KOPT-K1 (cell line): ENCODE results near the gene JPT2.

Source experiments
- H3K27ac ChIP-seq: fragments of 200-600 bp; sonication (generic); 2 replicates; pipeline ENCODE4 v1.5.1; 2016; ENCODE audit warnings: antibody characterized with exemption, mild to moderate bottlenecking, low read depth, low read length; ENCODE audit not compliant: poor library complexity, severe bottlenecking
- H3K36me3 ChIP-seq: fragments of 200-600 bp; sonication (generic); 2 replicates; pipeline ENCODE4 v1.5.1; 2017; ENCODE audit warnings: antibody characterized with exemption, mild to moderate bottlenecking, low read length, moderate library complexity; ENCODE audit not compliant: insufficient read depth
- H3K9me3 ChIP-seq: fragments of 200-600 bp; sonication (generic); 2 replicates; pipeline ENCODE4 v1.5.1; 2017; ENCODE audit warnings: antibody characterized with exemption, low read length, mild to moderate bottlenecking; ENCODE audit not compliant: insufficient read depth, poor library complexity, severe bottlenecking

The JPT2 gene, protein sequence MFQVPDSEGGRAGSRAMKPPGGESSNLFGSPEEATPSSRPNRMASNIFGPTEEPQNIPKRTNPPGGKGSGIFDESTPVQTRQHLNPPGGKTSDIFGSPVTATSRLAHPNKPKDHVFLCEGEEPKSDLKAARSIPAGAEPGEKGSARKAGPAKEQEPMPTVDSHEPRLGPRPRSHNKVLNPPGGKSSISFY

DNA sequence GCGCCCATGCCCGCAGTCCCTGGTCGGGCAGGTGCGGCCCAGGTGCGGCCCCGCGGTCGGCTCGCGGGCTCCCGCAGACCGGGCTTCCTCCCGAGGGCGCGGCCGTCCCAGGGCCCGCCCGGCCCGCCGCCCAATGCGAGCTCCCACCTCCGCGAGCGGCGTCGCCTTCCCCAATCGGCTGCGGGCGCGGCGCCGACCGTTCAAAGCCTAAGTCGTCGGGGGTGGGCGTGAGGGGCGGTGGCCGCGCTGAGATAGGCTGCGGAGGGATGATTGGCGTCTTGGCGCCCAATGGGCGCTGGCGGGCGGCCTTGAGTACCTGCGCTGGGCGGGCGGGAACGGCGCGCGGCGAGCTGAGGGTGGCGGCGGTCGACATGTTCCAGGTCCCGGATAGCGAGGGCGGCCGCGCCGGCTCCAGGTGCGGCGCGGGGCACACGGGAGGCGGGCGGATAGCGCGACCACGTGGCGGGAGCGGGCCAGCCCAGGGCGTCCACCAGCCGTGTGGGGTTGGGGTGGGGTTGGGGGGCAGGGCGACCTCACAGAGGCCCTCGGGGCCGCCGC, at the start of gene JPT2:
Gene JPT2, plus strand, starts transcription at position 338 of the 558 bp plus-strand sequence. Its CDS starts 34 bp downstream, at position 372.
- peak within 1 kb of the TSS; percentile 73 for H3K27ac ChIP-seq
- no peaks in the 10 kb centered on the region for H3K9me3 ChIP-seq
- peaks cover 63% of the 10 kb centered on the region for H3K36me3 ChIP-seq

DNA sequence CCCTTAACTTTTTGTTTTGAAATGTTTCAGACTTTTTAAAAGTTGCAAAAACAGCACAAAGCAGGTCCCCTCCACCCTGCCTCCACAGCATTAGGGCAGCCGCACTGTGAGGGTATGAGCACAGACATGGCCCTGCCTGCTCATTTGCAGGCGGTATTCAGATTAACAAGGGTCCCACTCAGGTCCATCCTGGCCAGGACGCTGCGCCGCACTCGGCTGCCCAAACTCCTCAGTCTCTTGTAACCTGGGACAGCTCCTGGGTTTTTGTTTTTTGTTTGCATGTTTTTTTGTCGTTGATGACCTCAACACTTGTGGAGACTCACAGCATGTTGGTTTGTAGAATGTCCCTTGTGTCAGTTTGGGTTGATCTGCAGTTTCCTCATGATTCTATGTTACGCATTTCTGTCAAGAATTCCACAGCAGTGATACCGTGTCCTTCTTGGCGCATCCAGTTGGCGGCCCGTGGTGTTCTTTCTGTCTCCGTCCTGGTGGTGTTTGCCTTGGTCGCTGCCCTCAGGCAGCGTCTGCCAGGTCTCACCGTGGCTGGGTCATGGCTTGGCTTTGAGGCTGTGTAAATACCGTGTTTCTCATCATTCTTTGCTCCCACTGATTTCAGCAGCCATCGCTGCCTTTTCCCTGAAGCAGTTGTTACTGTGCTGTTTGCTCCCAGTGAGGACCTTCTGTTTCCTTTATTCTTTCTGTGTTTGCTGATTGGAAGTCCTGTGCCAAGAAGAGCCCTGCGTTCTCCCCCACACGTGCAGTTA, 47.4 kb upstream of the JPT2 start:
- Histone ChIP-seq H3K9me3 (no peaks in the 10 kb centered on the region), H3K27ac (no peak overlapping the region), H3K36me3 (peaks cover 99% of the 10 kb centered on the region)

DNA sequence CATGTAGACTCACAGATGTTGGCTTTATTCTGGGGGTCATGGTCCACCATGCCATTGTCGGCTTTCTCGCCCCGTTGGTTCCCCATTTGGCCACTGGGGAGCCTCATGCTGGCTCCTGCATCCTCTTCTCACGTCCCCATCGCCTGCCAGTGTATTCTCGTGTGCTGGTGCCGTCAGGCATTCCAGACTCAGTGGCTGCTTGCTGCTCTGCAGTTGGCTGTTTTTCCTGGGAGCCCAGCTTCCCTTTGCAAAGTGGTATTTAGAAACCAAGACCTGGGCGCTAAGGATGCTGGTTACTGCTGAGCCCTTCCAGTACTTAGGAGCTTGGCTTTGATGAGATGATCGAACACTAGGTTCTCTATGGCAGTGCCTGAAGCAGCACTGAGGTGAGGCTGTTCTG, 46.8 kb upstream of the JPT2 start:
- Histone ChIP-seq H3K9me3 (no peaks in the 10 kb centered on the region), H3K27ac (no peak overlapping the region), H3K36me3 (peaks cover 95% of the 10 kb centered on the region)

DNA sequence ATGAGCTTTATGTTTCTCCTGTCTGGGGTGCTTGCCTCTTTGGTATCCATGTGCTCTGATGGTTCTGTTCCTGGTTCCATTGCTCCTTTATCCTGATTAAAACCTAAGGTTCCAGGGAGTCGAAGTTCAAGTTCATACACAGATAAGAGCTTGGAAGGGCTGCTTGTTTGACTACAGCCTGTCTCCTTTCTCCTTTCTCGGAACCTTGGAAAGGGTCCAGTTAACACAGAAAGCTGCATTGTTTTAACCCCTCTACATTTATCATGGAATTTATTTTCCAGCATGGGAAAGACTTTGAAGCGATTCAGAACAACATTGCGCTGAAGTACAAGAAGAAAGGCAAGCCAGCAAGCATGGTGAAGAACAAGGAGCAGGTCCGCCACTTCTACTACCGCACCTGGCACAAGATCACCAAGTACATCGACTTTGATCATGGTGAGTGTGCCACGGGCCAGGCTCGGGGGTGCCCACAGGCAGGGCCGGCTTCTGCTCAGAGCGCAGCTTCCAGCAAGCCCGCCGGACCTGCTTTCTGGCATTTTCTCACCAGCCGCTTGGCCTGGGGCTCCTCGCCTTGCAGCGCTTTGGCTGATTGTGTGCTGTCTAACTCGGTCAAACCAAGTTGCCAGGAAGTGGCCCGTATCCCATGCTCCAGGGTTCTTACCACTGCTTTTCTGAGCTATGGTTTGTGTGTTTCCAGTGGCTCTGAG, 46.0 kb upstream of the JPT2 start:
- Histone ChIP-seq H3K36me3 (peaks cover 88% of the 10 kb centered on the region), H3K27ac (no peak overlapping the region), H3K9me3 (no peaks in the 10 kb centered on the region)

DNA sequence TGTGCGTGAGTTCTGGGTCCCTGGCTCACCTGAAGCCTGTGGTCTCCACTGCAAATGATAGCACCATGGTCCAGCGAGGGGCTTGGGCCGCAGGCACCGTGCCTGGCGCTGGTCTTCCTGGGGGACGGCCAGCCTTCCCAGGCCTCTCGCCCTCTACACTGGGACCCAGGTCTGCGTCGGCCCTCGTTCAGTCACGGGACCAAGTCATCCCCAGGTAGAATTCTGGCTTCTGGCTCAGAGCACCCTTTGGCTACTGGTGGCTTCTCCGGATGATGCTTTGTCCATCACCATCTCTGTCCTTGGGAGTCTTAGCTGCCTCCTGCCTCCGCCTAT, 45.5 kb upstream of the JPT2 start:
- H3K27ac ChIP-seq: no peak overlapping the region
- H3K9me3 ChIP-seq: no peaks in the 10 kb centered on the region
- H3K36me3 ChIP-seq: peaks cover 88% of the 10 kb centered on the region

DNA sequence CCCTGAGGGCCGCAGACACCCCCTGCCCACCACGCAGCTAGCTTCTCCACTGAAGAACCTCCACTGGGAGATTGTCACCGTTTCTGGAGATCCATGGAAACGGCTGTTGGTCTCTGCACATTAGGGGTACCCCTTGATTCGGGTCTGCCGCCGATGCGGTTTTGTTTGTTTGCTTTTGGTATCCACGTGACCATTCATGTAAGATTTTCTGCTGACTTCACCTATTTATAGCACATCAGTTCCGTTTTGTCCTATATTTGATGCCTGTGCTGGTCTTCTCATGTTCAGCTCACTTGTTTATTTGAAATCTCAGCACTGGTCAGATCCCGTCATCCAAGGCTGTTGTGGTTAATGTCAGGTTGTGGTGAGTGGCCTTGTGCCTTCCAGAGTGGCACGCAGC, 44.8 kb upstream of the JPT2 start:
- Histone ChIP-seq H3K36me3 (peaks cover 88% of the 10 kb centered on the region), H3K9me3 (no peaks in the 10 kb centered on the region), H3K27ac (no peak overlapping the region)

DNA sequence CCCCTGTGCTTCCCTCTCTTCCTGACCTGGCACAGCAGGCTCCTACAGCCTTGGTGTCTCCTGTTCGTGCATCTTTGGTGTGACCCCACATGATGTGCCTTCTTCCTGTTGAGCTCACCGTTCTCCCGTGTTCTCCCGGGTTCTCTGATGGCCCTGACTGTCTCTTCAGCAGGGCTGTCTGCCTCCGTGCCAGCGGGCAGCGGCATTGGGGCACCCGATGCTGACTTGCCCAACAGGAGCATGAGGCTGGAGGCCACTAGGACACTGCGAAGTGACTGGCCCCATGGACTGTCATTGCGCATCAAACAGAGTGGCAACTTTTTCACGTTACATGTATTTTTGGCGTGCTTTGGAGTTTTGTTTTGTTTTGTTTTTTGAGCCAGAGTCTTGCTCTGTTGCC, 43.5 kb upstream of the JPT2 start:
- H3K9me3 ChIP-seq: no peaks in the 10 kb centered on the region
- H3K27ac ChIP-seq: no peak overlapping the region
- peaks cover 89% of the 10 kb centered on the region for H3K36me3 ChIP-seq

DNA sequence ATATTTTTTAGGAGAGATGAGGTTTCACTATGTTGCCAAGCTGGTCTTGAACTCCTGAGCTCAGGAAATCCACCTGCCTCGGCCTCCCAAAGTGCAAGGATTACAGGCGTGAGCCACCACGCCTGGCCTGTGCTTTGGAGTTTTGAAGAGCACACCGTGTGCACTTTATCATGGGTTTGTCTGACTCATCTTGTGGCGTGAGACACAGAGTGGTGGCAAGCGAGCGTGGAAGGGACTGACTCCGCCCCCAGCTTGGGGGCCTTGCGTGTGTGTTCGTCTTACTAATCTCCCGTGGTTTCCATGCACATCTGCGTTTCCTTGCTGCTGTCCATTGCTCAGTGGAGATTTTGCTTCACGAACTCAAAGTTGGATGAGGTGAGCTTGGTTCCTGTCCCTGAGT, 43.0 kb upstream of the JPT2 start:
- peaks cover 89% of the 10 kb centered on the region for H3K36me3 ChIP-seq
- H3K9me3 ChIP-seq: no peaks in the 10 kb centered on the region
- no peak overlapping the region for H3K27ac ChIP-seq

DNA sequence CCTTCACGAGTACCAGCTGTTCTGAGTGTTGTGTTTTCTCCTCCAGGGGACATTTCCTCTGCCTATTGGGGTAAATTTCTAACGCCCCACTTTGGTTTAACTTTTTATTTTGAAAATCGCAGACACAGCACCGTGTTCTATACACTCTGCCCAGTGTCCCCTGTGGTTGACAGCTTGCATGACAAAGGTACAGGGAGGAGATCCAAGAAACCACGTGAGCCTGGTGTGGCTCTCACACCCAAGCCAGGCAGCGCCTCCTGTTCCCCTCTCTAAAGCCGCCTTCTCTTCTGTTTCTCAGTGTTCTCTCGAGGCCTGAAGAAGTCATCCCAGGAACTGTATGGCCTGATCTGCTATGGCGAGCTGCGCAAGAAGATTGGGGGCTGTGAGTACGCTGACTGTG, 40.6 kb upstream of the JPT2 start:
- peaks cover 89% of the 10 kb centered on the region for H3K36me3 ChIP-seq
- H3K27ac ChIP-seq: no peak overlapping the region
- no peaks in the 10 kb centered on the region for H3K9me3 ChIP-seq

DNA sequence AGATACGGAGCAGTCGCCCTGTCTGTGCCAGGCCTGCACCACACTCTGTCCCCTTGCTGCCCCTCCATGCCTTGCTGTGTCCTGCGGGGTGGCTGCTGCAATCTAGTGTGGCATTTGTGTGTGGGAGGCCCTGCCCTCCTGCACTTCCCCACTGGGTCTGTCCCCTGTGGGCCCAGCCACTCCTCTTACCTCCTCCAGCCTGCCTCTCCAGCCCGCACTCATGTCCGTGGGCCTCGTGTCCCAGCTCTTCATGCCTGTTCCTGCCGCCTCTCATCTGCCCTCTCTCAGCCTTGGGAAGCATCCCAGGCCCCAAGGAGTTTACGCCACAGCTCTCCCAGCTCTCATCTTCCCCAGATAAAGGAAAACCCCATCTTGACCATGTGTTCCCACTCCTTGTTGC, 39.3 kb upstream of the JPT2 start:
- peaks cover 89% of the 10 kb centered on the region for H3K36me3 ChIP-seq

DNA sequence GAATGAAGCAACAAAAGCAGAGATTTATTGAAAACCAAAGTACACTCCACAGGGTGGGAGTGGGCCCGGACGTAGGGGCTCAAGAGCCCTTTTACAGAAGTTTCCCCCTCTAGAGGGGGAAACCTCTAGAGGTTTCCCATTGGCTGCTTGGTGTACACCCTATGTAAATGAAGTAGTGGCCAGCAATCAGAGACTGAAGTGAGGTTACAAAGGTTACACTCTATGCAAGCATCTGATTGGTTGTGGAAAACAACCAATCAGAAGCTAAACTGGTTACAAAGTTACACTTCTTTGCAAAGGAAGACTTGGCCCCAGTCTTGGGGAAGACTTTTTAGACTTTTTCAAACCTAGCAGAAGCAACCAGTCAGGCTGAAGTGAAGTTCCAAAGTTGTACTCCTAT, 38.8 kb upstream of the JPT2 start:
- H3K36me3 ChIP-seq: peaks cover 89% of the 10 kb centered on the region

More for the DNA sequence above, 39.3 kb upstream of the JPT2 start:
- Histone ChIP-seq H3K9me3 (no peaks in the 10 kb centered on the region), H3K27ac (no peak overlapping the region)

DNA sequence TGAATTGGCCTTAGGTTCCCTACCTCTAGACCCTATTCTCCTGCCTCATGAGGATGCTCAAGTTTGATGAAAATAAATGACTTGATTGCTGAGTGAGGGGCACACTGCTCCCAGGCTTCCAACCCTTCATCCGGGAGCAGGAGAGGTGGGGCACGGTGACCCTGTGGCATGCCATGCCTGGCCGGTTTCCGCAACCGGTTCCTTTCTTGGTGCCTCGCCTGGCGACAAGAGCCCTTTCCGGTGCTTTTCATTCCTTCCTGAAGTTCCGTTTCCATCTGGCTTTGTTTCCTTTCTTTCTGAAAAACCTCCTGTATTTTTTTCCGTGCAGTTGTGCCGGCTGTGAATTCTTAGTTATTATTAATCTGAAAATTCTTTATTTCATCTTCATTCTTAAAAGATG, 38.2 kb upstream of the JPT2 start:
- Histone ChIP-seq H3K9me3 (no peaks in the 10 kb centered on the region), H3K27ac (no peak overlapping the region), H3K36me3 (peaks cover 88% of the 10 kb centered on the region)

More for the DNA sequence above, 38.8 kb upstream of the JPT2 start:
- Histone ChIP-seq H3K9me3 (no peaks in the 10 kb centered on the region), H3K27ac (no peak overlapping the region)

DNA sequence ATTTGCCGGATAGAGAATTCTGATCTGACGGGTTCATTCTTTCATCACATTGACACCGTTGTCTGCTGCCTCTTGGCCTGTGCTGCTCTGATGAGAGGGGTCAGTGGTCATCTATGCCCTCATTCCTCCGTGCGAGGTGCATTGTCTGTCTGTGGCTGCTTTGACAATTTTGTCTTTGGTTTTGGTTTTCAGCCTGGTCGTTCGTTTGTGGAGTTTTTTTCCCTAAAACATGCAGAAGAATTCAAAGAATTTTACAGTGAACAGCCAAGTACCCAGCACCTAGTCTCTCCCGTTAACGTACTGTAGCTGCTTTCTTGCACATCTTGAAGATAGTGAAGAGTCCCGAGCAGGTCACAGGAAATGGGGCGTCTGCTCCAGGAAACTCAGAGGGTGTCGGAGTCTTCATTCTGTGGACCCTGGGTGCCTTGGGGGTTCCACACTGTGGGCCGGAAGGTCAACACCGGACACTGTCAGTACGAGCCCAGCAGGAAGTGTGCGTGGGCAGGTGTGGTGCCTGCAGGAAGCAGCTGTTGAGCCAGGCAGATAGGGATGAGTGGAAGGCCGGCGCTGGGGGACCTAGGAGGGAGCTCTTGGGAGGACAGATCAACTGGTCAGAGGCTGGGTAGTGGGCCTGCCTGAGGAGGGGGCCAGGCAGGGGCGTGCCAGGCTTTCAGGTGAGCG, 37.7 kb upstream of the JPT2 start:
- H3K27ac ChIP-seq: no peak overlapping the region
- no peaks in the 10 kb centered on the region for H3K9me3 ChIP-seq
- peaks cover 88% of the 10 kb centered on the region for H3K36me3 ChIP-seq

DNA sequence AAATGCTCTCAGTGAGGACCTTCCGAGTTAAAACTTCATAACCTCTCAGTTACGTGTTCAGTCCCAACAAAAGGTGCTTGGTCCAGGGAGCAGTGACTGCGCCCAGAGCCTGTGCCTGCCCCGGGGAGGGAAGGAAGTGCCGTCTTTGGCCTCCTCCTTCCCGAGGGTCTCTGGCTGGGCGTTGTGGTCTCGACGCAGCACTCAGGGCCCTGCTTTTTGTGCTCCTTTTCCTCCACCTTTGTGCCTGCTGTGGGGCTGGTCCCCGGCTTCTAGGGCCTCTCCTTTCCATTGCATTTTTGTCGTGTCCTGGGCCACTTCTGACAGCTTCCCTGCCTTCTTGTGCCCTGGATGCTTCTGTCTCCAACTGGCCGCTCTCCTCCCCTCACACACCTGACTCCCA, 36.8 kb upstream of the JPT2 start:
- Histone ChIP-seq H3K9me3 (no peaks in the 10 kb centered on the region), H3K27ac (no peak overlapping the region), H3K36me3 (peaks cover 92% of the 10 kb centered on the region)

DNA sequence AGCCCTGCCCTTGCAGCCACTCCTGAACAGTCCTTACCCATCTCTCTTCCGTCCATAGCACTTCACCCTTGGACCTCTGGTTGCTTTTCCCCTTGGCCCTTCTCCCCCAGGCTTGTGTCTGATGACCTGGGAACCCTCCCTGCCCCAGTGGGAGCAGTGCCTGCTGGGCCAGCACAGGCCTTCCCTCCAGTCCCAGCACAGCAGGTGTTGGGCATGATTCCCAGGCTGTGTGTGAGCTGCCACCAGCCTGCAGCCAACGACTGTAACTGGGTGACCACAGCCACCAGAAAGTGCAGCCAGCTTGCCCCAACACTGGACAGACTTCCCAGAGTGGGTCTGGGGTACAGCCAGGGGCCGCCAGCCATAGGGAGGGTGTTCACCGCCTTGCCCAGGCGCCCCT, 35.9 kb upstream of the JPT2 start:
- H3K36me3 ChIP-seq: peaks cover 97% of the 10 kb centered on the region

More for the DNA sequence above, 35.9 kb upstream of the JPT2 start:
- Histone ChIP-seq H3K9me3 (no peaks in the 10 kb centered on the region), H3K27ac (no peak overlapping the region)
